MM.1S (cell line): ENCODE measurements around the gene NAALADL2.
A peak's percentile ranks its signal among the peaks of the same experiment; 100 is the strongest.

Experiments used
- DNase-seq: peaks from one replicate; pipeline ENCODE4 v3.0.0-alpha.2; 2015
- H2AFZ ChIP-seq: fragments of 300-600 bp; sonication (generic); 2 replicates; pipeline ENCODE4 v1.6.0; 2016; ENCODE audit warnings: antibody characterized with exemption, low read length
- H3F3A ChIP-seq: fragments of 300-600 bp; sonication (generic); 2 replicates; pipeline ENCODE4 v1.6.1; 2016; ENCODE audit warnings: mild to moderate bottlenecking, antibody characterized with exemption, low read length, moderate library complexity, mixed read lengths; ENCODE audit not compliant: insufficient read depth
- H3K27ac ChIP-seq: fragments of 300-600 bp; sonication (generic); 2 replicates; pipeline ENCODE4 v1.5.1; 2016; ENCODE audit warnings: mild to moderate bottlenecking, low read length
- H3K27me3 ChIP-seq: fragments of 300-600 bp; sonication (generic); replicated peaks from 2 replicates; pipeline ENCODE4 v1.6.0; 2016; ENCODE audit warnings: low read length; ENCODE audit not compliant: insufficient read depth
- H3K36me3 ChIP-seq: fragments of 300-600 bp; sonication (generic); replicated peaks from 2 replicates; pipeline ENCODE4 v1.6.1; 2016; ENCODE audit warnings: mild to moderate bottlenecking, low read length, mixed read lengths; ENCODE audit not compliant: insufficient read depth
- H3K4me1 ChIP-seq: fragments of 300-600 bp; sonication (generic); 2 replicates; pipeline ENCODE4 v1.6.1; 2016; ENCODE audit warnings: low read length, mixed read lengths
- H3K4me2 ChIP-seq: fragments of 300-600 bp; sonication (generic); 2 replicates; pipeline ENCODE4 v1.6.0; 2016; ENCODE audit warnings: low read depth, low read length
- H3K4me3 ChIP-seq: fragments of 300-600 bp; sonication (generic); 2 replicates; pipeline ENCODE4 v1.5.1; 2016; ENCODE audit warnings: low read length, mixed read lengths
- H3K79me2 ChIP-seq: fragments of 300-600 bp; sonication (generic); 2 replicates; pipeline ENCODE4 v1.6.1; 2016; ENCODE audit warnings: mixed run types, low read length, mixed read lengths
- H3K9ac ChIP-seq: fragments of 300-600 bp; sonication (generic); 2 replicates; pipeline ENCODE4 v1.6.1; 2016; ENCODE audit warnings: low read length, mixed read lengths
- H3K9me2 ChIP-seq: fragments of 300-600 bp; sonication (generic); replicated peaks from 2 replicates; pipeline ENCODE4 v1.6.1; 2016; ENCODE audit warnings: mild to moderate bottlenecking, low read length, mixed read lengths; ENCODE audit not compliant: insufficient read depth
- H3K9me3 ChIP-seq: fragments of 300-600 bp; sonication (generic); replicated peaks from 2 replicates; pipeline ENCODE4 v1.6.1; 2016; ENCODE audit warnings: mild to moderate bottlenecking, low read length, mixed read lengths; ENCODE audit not compliant: insufficient read depth
- H4K20me1 ChIP-seq: fragments of 300-600 bp; sonication (generic); 2 replicates; pipeline ENCODE4 v1.6.1; 2016; ENCODE audit warnings: mild to moderate bottlenecking, low read length, moderate library complexity, mixed read lengths; ENCODE audit not compliant: insufficient read depth
- EZH2 ChIP-seq: fragments of 300-600 bp; sonication (generic); optimal IDR thresholded peaks from 2 replicates; pipeline ENCODE3; 2017; ENCODE audit warnings: low read depth, mild to moderate bottlenecking, antibody characterized with exemption, low read length, mixed read lengths
- EZH2phosphoT487 ChIP-seq: fragments of 300-600 bp; sonication (generic); IDR thresholded peaks from 2 replicates; pipeline ENCODE4 v1.6.1; 2018; ENCODE audit warnings: antibody characterized with exemption, low read length
- TF ChIP-seq, protein P1 (sequence below): fragments of 300-600 bp; sonication (generic); IDR thresholded peaks from 2 replicates; pipeline ENCODE4 v1.5.1; 2016; ENCODE audit warnings: antibody characterized with exemption, low read length, mixed read lengths

The NAALADL2 gene

GRCh38 chr3:175338775-175339535 lies 479.8 kb downstream of the NAALADL2 start:
- no peak overlapping the region for H3K9ac ChIP-seq
- no peaks in the 10 kb centered on the region for H3K9me2 ChIP-seq
- no peak overlapping the region for H3K4me2 ChIP-seq
- H3K4me3 ChIP-seq, result no peak overlapping the region
- H4K20me1 ChIP-seq, result no peaks in the 10 kb centered on the region
- H3K27me3 ChIP-seq, result no peaks in the 10 kb centered on the region
- H3K79me2 ChIP-seq, result no peaks in the 10 kb centered on the region
- H3K27ac ChIP-seq, result no peak overlapping the region
- H3K9me3 ChIP-seq, result no peaks in the 10 kb centered on the region
- H3F3A ChIP-seq, result peaks cover 13% of the 10 kb centered on the region
- H2AFZ ChIP-seq, result no peak overlapping the region
- peaks cover 48% of the 10 kb centered on the region for H3K4me1 ChIP-seq
- no peaks in the 10 kb centered on the region for H3K36me3 ChIP-seq
- TF ChIP-seq, protein P1, sequence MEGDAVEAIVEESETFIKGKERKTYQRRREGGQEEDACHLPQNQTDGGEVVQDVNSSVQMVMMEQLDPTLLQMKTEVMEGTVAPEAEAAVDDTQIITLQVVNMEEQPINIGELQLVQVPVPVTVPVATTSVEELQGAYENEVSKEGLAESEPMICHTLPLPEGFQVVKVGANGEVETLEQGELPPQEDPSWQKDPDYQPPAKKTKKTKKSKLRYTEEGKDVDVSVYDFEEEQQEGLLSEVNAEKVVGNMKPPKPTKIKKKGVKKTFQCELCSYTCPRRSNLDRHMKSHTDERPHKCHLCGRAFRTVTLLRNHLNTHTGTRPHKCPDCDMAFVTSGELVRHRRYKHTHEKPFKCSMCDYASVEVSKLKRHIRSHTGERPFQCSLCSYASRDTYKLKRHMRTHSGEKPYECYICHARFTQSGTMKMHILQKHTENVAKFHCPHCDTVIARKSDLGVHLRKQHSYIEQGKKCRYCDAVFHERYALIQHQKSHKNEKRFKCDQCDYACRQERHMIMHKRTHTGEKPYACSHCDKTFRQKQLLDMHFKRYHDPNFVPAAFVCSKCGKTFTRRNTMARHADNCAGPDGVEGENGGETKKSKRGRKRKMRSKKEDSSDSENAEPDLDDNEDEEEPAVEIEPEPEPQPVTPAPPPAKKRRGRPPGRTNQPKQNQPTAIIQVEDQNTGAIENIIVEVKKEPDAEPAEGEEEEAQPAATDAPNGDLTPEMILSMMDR, result no peak
- no peak for TF ChIP-seq EZH2
- no peak for TF ChIP-seq EZH2phosphoT487
- DNase-seq, result peak; percentile 39

DNA sequence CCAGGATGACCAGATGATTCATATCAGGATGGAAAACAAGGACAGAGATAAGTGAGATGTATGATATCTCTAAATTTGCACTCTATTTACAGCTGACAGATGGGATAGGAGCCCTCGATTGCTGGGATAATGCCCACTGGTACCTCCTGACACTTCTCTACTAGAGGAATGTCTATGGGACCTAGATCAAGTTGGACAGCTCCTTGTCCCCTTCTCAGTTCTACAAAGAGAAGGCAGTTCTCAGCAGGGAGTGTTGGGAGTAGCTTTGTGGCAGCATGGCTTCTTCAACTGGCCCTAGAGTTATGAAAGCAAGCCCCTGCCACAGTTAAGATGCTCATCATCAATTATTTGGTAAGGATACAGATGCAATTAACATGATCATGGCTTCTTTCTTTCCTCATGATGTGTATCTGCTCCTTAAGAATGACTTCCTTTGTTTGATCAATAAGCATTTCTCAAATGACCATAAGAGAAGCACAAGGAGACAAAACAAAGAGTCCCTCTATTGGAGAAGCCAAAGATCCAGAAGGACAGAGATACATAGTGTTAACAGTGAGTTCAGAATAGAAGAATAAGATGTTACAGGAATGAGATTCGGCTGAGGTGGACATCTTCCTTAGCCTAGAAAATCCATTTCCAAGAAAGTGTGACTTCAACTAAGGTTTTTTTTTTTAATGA lies 481.3 kb downstream of the NAALADL2 start:
- no peak for DNase-seq
- H3K4me2 ChIP-seq, result no peak overlapping the region
- H3K36me3 ChIP-seq, result no peaks in the 10 kb centered on the region
- peaks cover 13% of the 10 kb centered on the region for H3F3A ChIP-seq
- H3K27me3 ChIP-seq, result no peaks in the 10 kb centered on the region
- H3K9me2 ChIP-seq, result no peaks in the 10 kb centered on the region
- no peaks in the 10 kb centered on the region for H4K20me1 ChIP-seq
- no peak overlapping the region for H2AFZ ChIP-seq
- no peak overlapping the region for H3K27ac ChIP-seq
- H3K9me3 ChIP-seq, result no peaks in the 10 kb centered on the region
- H3K79me2 ChIP-seq, result no peaks in the 10 kb centered on the region
- peaks cover 52% of the 10 kb centered on the region for H3K4me1 ChIP-seq
- TF ChIP-seq EZH2phosphoT487 (no peak), EZH2 (no peak)
- TF ChIP-seq, protein P1, result no peak
- H3K4me3 ChIP-seq, result no peak overlapping the region
- H3K9ac ChIP-seq, result no peak overlapping the region

DNA sequence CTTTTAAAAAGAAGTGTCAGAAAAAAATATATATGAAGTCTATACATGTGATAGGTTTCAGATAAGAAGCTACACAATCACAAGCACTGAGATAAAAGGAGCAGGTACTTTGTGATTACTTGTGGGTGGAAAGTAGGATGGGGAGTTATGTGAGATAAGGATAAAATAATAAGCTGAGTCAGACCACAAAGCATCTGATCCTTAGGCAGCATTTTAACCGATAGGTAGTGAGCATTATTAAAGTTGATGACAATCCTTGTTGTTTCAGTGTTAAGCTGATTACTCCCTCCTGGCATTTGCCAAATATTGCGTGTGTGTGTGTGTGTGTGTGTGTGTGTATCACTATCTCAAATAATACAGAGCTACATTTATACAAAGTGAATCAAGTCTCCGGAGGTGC lies 483.1 kb downstream of the NAALADL2 start:
- Histone ChIP-seq H3K4me2 (no peak overlapping the region), H3K27ac (no peak overlapping the region), H3F3A (peaks cover 11% of the 10 kb centered on the region), H2AFZ (no peak overlapping the region), H3K4me1 (peaks cover 49% of the 10 kb centered on the region), H3K9me3 (no peaks in the 10 kb centered on the region), H3K36me3 (no peaks in the 10 kb centered on the region), H3K9me2 (no peaks in the 10 kb centered on the region), H3K9ac (no peak overlapping the region), H3K79me2 (no peaks in the 10 kb centered on the region), H3K4me3 (no peak overlapping the region), H3K27me3 (no peaks in the 10 kb centered on the region), H4K20me1 (no peaks in the 10 kb centered on the region)
- no peak for DNase-seq
- TF ChIP-seq EZH2 (no peak), EZH2phosphoT487 (no peak)
- TF ChIP-seq, protein P1, result no peak
